Hematopoietic multipotent progenitor cell treated with erythropoietin and hydrocortisone succinate and interleukin-3 and kit ligand, for 15 days (in vitro differentiated cells): ENCODE data around the gene EFCAB11.
A peak's percentile ranks its signal among the peaks of the same experiment; 100 is the strongest.

Experiments used
- DNase-seq: peaks from one replicate; pipeline ENCODE4 v3.0.0-alpha.2; 2015; ENCODE audit warnings: low spot score

EFCAB11 gene

GRCh38 chr14:89954070-89955021 lies at the start of gene EFCAB11:
TSS of gene EFCAB11 (minus strand) at chr14:89954730. CDS start at chr14:89954660, 70 bp downstream.
- peak; percentile 99 for DNase-seq

GRCh38 chr14:90003526-90004307 lies 49.2 kb upstream of the EFCAB11 start:
- no peak for DNase-seq

GRCh38 chr14:90000935-90001334 lies 46.4 kb upstream of the EFCAB11 start:
- DNase-seq = no peak

- DNase-seq = no peak
Measured at GRCh38 chr14:89996963-89997362, 42.4 kb upstream of the EFCAB11 start.

- DNase-seq = no peak
Measured at GRCh38 chr14:89992273-89992672, 37.7 kb upstream of the EFCAB11 start.

GRCh38 chr14:89990623-89991275 lies 36.2 kb upstream of the EFCAB11 start:
- no peak for DNase-seq

- DNase-seq = no peak
Measured at GRCh38 chr14:89990218-89990617, 35.7 kb upstream of the EFCAB11 start.

GRCh38 chr14:89988787-89989186 lies 34.3 kb upstream of the EFCAB11 start:
- DNase-seq = no peak

- DNase-seq = no peak
Measured at GRCh38 chr14:89987161-89987475, 32.6 kb upstream of the EFCAB11 start.

GRCh38 chr14:89986462-89987160 lies 32.1 kb upstream of the EFCAB11 start:
- no peak for DNase-seq

GRCh38 chr14:89983375-89983774 lies 28.8 kb upstream of the EFCAB11 start:
- DNase-seq = no peak

GRCh38 chr14:89978656-89979055 lies 24.1 kb upstream of the EFCAB11 start:
- DNase-seq = no peak

- DNase-seq = no peak
Measured at GRCh38 chr14:89977668-89978067, 23.1 kb upstream of the EFCAB11 start.

- peak; percentile 61 for DNase-seq
Measured at GRCh38 chr14:89973234-89973823, 18.8 kb upstream of the EFCAB11 start.

- no peak for DNase-seq
Measured at GRCh38 chr14:89965839-89966238, 11.3 kb upstream of the EFCAB11 start.

GRCh38 chr14:89963288-89963978 lies 8.9 kb upstream of the EFCAB11 start:
- DNase-seq = no peak

- DNase-seq = no peak
Measured at GRCh38 chr14:89960914-89961313, 6.4 kb upstream of the EFCAB11 start.

- DNase-seq = no peak
Measured at GRCh38 chr14:89959853-89960445, 5.4 kb upstream of the EFCAB11 start.

GRCh38 chr14:89958966-89959365 lies 4.4 kb upstream of the EFCAB11 start:
- DNase-seq = no peak

GRCh38 chr14:89957791-89958190 lies 3.3 kb upstream of the EFCAB11 start:
- no peak for DNase-seq

GRCh38 chr14:89957376-89957775 lies 2.8 kb upstream of the EFCAB11 start:
- no peak for DNase-seq
